Astrocyte of the spinal cord (primary cell): ENCODE data around the gene PDXDC1.
A peak's percentile ranks its signal among the peaks of the same experiment; 100 is the strongest.
"Not testable (repeated sequence)": the region's sequence is repeated elsewhere in the genome, so short reads cannot be mapped to it uniquely, and the experiment has no call there.

Experiments
- DNase-seq: peaks from one replicate; pipeline ENCODE4 v3.0.0; 2011; ENCODE audit warnings: low read depth, low spot score
- H3K4me3 ChIP-seq: 2 replicates; pipeline ENCODE4 v1.5.1; 2011; ENCODE audit warnings: low read depth, mild to moderate bottlenecking, low read length, moderate library complexity
- CTCF ChIP-seq: IDR thresholded peaks from 2 replicates; pipeline ENCODE4 v1.5.1; 2012; ENCODE audit warnings: low read depth, mild to moderate bottlenecking, low read length, inconsistent platforms
- in situ Hi-C: cut with HindIII; loops from 2 replicates; pipeline ENCODE4 v1.10.0; 2017; ENCODE audit warnings: low sequenced_read_pairs

The PDXDC1 gene

GRCh38 chr16:14974656-14975417 is at the start of gene PDXDC1:
Gene PDXDC1 (plus strand): TSS chr16:14975026. CDS start chr16:14975200, 174 bp downstream.
- peak within 1 kb of the TSS; percentile 70 for H3K4me3 ChIP-seq
- peak; percentile 86 for DNase-seq
- in situ Hi-C loops: not testable (repeated sequence)

- H3K4me3 ChIP-seq, in situ Hi-C loops: not testable (repeated sequence)
- peak; percentile 0 for DNase-seq
Measured at GRCh38 chr16:14928064-14928714, 46.6 kb upstream of the PDXDC1 start.

GRCh38 chr16:14929176-14929575 is 45.6 kb upstream of the PDXDC1 start:
- DNase-seq, in situ Hi-C loops, H3K4me3 ChIP-seq: not testable (repeated sequence)

GRCh38 chr16:14930246-14930645 is 44.6 kb upstream of the PDXDC1 start:
- H3K4me3 ChIP-seq, DNase-seq, in situ Hi-C loops: not testable (repeated sequence)

GRCh38 chr16:14930971-14931370 is 43.9 kb upstream of the PDXDC1 start:
- in situ Hi-C loops, H3K4me3 ChIP-seq, DNase-seq: not testable (repeated sequence)

- H3K4me3 ChIP-seq, DNase-seq, in situ Hi-C loops: not testable (repeated sequence)
Measured at GRCh38 chr16:14932581-14933375, 42.0 kb upstream of the PDXDC1 start.

- in situ Hi-C loops, DNase-seq, H3K4me3 ChIP-seq: not testable (repeated sequence)
Measured at GRCh38 chr16:14937143-14937542, 37.7 kb upstream of the PDXDC1 start, which contains the start of gene NPIPA1. Gene NPIPA1 (plus strand): TSS chr16:14937443. CDS start chr16:14937443, 0 bp downstream.

- DNase-seq, H3K4me3 ChIP-seq, in situ Hi-C loops: not testable (repeated sequence)
Measured at GRCh38 chr16:14937994-14938393, 36.8 kb upstream of the PDXDC1 start.

- in situ Hi-C loops, DNase-seq, H3K4me3 ChIP-seq: not testable (repeated sequence)
Measured at GRCh38 chr16:14942686-14943085, 32.1 kb upstream of the PDXDC1 start.

- H3K4me3 ChIP-seq: no peak overlapping the region
- in situ Hi-C loops: no loop called here
- DNase-seq: no peak
- no peak for TF ChIP-seq CTCF
Measured at GRCh38 chr16:14955546-14956231, 19.1 kb upstream of the PDXDC1 start.
